WERI-Rb-1 (cell line): ENCODE measurements around the gene GGA2.
"Not testable (repeated sequence)": the region's sequence is repeated elsewhere in the genome, so short reads cannot be mapped to it uniquely, and the experiment has no call there.

Source experiments
- DNase-seq: peaks from one replicate; pipeline ENCODE4 v3.0.0-alpha.2; 2020
- H3K27ac ChIP-seq: fragments of 250-450 bp; sonication (Bioruptor Pico); 2 replicates; pipeline ENCODE4 v1.5.1; 2020; ENCODE audit warnings: mild to moderate bottlenecking, moderate library complexity
- H3K27me3 ChIP-seq: fragments of 250-450 bp; sonication (Bioruptor Pico); 2 replicates; pipeline ENCODE4 v1.5.1; 2021; ENCODE audit warnings: mild to moderate bottlenecking, low read depth, moderate library complexity; ENCODE audit not compliant: insufficient read depth, severe bottlenecking
- H3K36me3 ChIP-seq: fragments of 250-450 bp; sonication (Bioruptor Pico); 2 replicates; pipeline ENCODE4 v1.5.1; 2020; ENCODE audit warnings: mild to moderate bottlenecking, moderate library complexity
- H3K4me3 ChIP-seq: 2 replicates; pipeline ENCODE4 v1.5.1; 2011; ENCODE audit warnings: low read depth, mild to moderate bottlenecking, control low read depth, low read length
- H3K9me3 ChIP-seq: fragments of 250-450 bp; sonication (Bioruptor Pico); 2 replicates; pipeline ENCODE4 v1.5.1; 2021; ENCODE audit warnings: mild to moderate bottlenecking, moderate library complexity; ENCODE audit not compliant: severe bottlenecking
- CTCF ChIP-seq: IDR thresholded peaks from 2 replicates; pipeline ENCODE4 v1.5.1; 2011; ENCODE audit warnings: low read depth, mild to moderate bottlenecking, control low read depth, inconsistent platforms, low read length

Gene GGA2

GRCh38 chr16:23485257-23485614 is 25.1 kb downstream of the GGA2 start:
- no peak overlapping the region for H3K4me3 ChIP-seq
- no peak overlapping the region for H3K27ac ChIP-seq
- H3K36me3 ChIP-seq: peaks cover 97% of the 10 kb centered on the region
- no peaks in the 10 kb centered on the region for H3K27me3 ChIP-seq
- DNase-seq: no peak
- no peaks in the 10 kb centered on the region for H3K9me3 ChIP-seq
- TF ChIP-seq CTCF: no peak

GRCh38 chr16:23484510-23485256 is 25.6 kb downstream of the GGA2 start:
- Histone ChIP-seq H3K4me3 (no peak overlapping the region), H3K27ac (no peak overlapping the region), H3K36me3 (peaks cover 97% of the 10 kb centered on the region), H3K27me3 (no peaks in the 10 kb centered on the region), H3K9me3 (no peaks in the 10 kb centered on the region)
- no peak for TF ChIP-seq CTCF
- no peak for DNase-seq

GRCh38 chr16:23483492-23483891 is 26.8 kb downstream of the GGA2 start:
- not testable (repeated sequence) for H3K9me3 ChIP-seq, H3K27ac ChIP-seq, H3K4me3 ChIP-seq, H3K27me3 ChIP-seq, DNase-seq
- peaks cover 97% of the 10 kb centered on the region for H3K36me3 ChIP-seq

- no peak for TF ChIP-seq CTCF
- Histone ChIP-seq H3K27ac (no peak overlapping the region), H3K27me3 (no peaks in the 10 kb centered on the region), H3K4me3 (no peak overlapping the region), H3K9me3 (no peaks in the 10 kb centered on the region), H3K36me3 (peaks cover 95% of the 10 kb centered on the region)
- no peak for DNase-seq
Measured at GRCh38 chr16:23482778-23483177, 27.5 kb downstream of the GGA2 start.

GRCh38 chr16:23480257-23480656 is 30.0 kb downstream of the GGA2 start:
- Histone ChIP-seq H3K4me3 (no peak overlapping the region), H3K27me3 (no peaks in the 10 kb centered on the region), H3K9me3 (no peaks in the 10 kb centered on the region), H3K36me3 (peaks cover 96% of the 10 kb centered on the region), H3K27ac (no peak overlapping the region)
- DNase-seq: no peak
- TF ChIP-seq CTCF: no peak

GRCh38 chr16:23479138-23479537 is 31.2 kb downstream of the GGA2 start:
- DNase-seq: no peak
- Histone ChIP-seq H3K36me3 (peaks cover 96% of the 10 kb centered on the region), H3K4me3 (no peak overlapping the region), H3K27me3 (no peaks in the 10 kb centered on the region), H3K27ac (no peak overlapping the region), H3K9me3 (no peaks in the 10 kb centered on the region)
- no peak for TF ChIP-seq CTCF
